Adrenal gland (tissue), 5 donors: ENCODE results near the gene AHNAK2.

Experiments used
- CTCF ChIP-seq, 6 experiments: fragments of 450-650 bp in 4 of 6; fragments of 200-600 bp in 2 of 6; sonication (generic) in 1 of 6; IDR thresholded peaks; 1 replicate in 5 of 6; 2 replicates in 1 of 6; pipeline versions ENCODE4 v1.5.1 to v1.8.0; 2016 to 2021; ENCODE audit warnings: antibody characterized with exemption in 6 of 6, mild to moderate bottlenecking in 2 of 6, moderate library complexity in 1 of 6
- POLR2A ChIP-seq, 2 donors: fragments of 450-650 bp; IDR thresholded peaks; one replicate each; pipeline ENCODE4 v1.6.1; 2017; ENCODE audit warnings: antibody characterized with exemption in 2 of 2, mild to moderate bottlenecking in 2 of 2, moderate library complexity in 1 of 2
- donor health status: DM: no; HTN: no; CAD: no.

- TF ChIP-seq CTCF (IDR thresholded peaks at IDR 0.05): no peak
- TF ChIP-seq POLR2A (IDR thresholded peaks at IDR 0.05): no peak
Measured at GRCh38 chr14:104895207-104895785, 82.9 kb downstream of the AHNAK2 start.
